GM06990 (cell line): ENCODE data around the gene HEPACAM.

ENCODE experiments used
- DNase-seq: peaks from one replicate; pipeline ENCODE4 v3.0.0-alpha.2; 2011; ENCODE audit not compliant: insufficient read length; ENCODE audit errors: extremely low read depth
- H3K27me3 ChIP-seq: replicated peaks from 2 replicates; pipeline ENCODE4 v1.6.0; 2011; ENCODE audit warnings: low read length; ENCODE audit not compliant: control insufficient read depth, insufficient read depth
- H3K36me3 ChIP-seq: 2 replicates; pipeline ENCODE4 v1.5.1; 2011; ENCODE audit warnings: low read length; ENCODE audit not compliant: control insufficient read depth, insufficient read depth
- H3K4me3 ChIP-seq: replicated peaks from 2 replicates; pipeline ENCODE4 v1.5.1; 2011; ENCODE audit warnings: low read depth, mild to moderate bottlenecking, control low read depth, low read length
- TF ChIP-seq, protein P1 (sequence below): IDR thresholded peaks from 2 replicates; pipeline ENCODE4 v1.5.1; 2011; ENCODE audit warnings: low read length, control low read depth, mild to moderate bottlenecking, inconsistent platforms; ENCODE audit not compliant: insufficient read depth, poor library complexity, severe bottlenecking

Gene HEPACAM

DNA sequence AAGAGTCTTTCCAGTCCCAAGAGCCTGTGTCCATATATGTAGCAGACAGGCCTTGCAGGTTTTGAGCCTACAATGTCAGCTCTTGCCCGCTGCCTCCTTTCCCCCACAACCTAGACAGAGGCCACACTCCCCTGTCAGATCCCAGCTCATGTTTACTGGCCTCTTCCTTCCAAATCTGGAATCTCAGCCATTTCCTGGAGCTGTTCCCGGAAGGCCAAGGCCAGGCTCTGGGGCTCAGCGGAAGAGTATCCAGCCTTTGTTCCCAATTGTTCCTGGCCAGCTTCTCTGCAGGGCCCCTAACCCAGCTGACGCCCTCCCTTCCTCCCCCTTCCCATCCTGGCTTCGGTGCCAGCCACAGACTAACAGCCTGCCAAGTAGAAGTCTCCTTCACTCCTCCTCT is 37.1 kb downstream of the HEPACAM start:
- DNase-seq, result no peak
- TF ChIP-seq, protein P1, sequence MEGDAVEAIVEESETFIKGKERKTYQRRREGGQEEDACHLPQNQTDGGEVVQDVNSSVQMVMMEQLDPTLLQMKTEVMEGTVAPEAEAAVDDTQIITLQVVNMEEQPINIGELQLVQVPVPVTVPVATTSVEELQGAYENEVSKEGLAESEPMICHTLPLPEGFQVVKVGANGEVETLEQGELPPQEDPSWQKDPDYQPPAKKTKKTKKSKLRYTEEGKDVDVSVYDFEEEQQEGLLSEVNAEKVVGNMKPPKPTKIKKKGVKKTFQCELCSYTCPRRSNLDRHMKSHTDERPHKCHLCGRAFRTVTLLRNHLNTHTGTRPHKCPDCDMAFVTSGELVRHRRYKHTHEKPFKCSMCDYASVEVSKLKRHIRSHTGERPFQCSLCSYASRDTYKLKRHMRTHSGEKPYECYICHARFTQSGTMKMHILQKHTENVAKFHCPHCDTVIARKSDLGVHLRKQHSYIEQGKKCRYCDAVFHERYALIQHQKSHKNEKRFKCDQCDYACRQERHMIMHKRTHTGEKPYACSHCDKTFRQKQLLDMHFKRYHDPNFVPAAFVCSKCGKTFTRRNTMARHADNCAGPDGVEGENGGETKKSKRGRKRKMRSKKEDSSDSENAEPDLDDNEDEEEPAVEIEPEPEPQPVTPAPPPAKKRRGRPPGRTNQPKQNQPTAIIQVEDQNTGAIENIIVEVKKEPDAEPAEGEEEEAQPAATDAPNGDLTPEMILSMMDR, result no peak
- Histone ChIP-seq H3K4me3 (no peak overlapping the region), H3K36me3 (no peaks in the 10 kb centered on the region), H3K27me3 (no peaks in the 10 kb centered on the region; the same call in 1 of the 2 replicates)

DNA sequence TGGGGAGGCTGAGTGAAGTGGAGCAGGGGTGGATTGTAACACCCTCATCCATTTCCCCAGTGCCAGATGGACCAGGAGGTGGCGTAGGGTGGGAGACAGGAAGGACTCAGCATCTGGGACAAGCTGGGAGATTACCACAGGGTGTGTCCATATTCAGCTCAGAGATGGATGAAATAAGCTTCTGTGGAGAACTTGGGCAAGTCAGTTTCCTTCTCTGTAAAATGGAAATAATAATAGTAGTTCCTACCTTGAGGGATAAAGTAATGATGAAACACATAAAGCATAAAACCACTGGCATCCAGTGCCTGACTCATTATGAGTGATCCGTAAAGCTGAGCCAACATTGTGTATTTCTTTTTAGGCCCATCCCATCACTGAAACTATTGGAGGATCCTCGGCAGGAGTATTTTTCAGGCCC is 37.6 kb downstream of the HEPACAM start:
- H3K27me3 ChIP-seq, result no peaks in the 10 kb centered on the region; the same call in 1 of the 2 replicates
- H3K4me3 ChIP-seq, result no peak overlapping the region
- TF ChIP-seq, protein P1, result no peak
- H3K36me3 ChIP-seq, result no peaks in the 10 kb centered on the region
- DNase-seq, result no peak

DNA sequence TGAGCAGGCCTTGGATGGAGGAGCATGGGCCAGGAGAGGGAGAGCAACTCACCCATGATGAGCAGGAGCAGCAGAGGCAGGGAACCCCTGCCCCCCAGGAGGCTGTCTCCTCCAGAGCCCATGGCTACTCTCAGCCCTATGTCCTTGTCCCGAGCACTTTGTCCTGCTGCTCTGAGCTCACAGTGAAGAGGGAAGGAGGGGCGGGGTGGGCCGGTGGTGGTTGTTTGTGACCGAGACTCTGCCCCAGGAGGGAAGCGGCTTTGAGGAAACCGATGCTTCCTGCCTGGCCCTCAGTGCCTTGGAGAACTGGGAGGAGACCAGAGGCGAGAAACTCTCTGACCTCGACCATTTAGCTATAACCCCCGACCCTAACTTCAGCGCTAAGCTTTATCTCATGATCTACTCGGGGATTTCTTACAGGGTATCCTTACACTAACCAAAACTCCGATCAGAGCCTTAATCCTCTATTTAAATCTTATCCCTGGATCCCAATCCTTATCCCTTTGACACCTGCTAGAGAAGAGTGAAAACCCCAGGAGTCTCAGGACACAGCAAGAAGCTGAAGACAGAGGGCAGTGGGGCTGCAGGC is 38.1 kb downstream of the HEPACAM start, which contains the start of gene ROBO4:
TSS of gene ROBO4 (minus strand) at position 192 of the 589 bp plus-strand sequence. CDS start at position 122, 70 bp downstream.
- TF ChIP-seq, protein P1, result no peak
- Histone ChIP-seq H3K4me3 (no peak within 1 kb of the TSS), H3K27me3 (no peaks in the 10 kb centered on the region; the same call in 1 of the 2 replicates), H3K36me3 (no peaks in the 10 kb centered on the region)
- DNase-seq, result no peak

DNA sequence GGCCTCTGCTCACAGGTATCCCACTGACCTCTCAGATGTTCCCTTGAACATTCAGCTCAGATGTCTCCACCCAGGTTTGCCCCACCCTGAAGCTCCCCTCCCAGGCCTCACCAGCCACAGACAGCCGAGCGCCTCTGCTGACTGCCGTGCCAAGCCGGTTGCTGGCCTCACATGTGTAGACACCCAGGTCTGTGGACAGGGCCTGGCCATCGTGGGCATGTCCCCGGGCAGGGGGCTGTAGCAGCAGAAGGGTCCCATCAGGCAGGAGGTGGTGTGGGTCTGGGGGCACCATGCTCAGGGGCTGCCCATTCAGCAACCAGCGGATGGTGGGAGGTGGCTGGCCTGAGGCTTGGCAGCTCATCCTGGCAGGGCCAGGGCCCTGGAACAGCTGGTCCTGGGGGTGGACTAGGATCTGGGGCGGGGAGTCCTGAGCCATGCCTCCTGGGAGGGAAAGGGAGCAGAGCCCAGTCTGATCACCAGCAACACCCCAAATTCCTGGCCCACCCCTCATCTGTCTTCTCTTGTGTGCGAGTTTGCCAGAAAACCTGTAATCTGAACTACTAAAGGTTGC is 38.9 kb downstream of the HEPACAM start:
- Histone ChIP-seq H3K27me3 (no peaks in the 10 kb centered on the region; the same call in 1 of the 2 replicates), H3K36me3 (no peaks in the 10 kb centered on the region), H3K4me3 (no peak overlapping the region)
- DNase-seq, result no peak
- TF ChIP-seq, protein P1, result no peak

DNA sequence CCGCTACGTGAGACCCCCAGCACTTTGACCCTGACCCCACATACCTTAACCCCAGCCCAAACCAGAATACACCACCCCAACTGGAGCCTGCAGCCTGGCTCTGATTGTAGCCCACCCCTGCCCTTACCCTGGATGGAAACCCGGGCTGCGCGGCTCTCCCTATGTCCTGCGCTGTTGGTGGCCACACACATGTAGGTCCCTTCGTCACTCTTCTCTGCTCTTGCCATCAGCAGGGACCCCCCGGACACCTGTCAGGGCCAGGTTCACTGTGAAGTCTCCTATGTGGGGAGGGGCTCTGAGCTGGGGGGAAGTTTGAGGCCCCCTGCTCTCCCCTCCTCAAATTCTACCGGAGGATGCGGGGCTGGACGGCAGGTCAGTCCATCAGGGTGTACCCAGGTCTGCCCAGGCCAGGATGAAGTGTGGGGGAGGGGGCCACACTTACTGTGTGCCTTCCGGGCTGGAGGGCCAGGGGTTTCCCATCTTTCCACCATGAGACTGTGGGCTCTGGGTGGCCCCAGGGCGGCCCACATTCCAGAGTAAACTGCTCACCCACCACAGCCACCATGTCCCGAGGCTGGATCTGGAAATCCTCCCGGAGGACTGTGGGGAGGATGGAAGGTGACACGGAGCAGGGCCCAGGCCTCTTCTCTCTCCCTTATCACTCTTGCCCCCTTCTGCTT is 39.6 kb downstream of the HEPACAM start:
- no peaks in the 10 kb centered on the region for H3K36me3 ChIP-seq
- DNase-seq, result no peak
- no peak overlapping the region for H3K4me3 ChIP-seq
- H3K27me3 ChIP-seq, result no peaks in the 10 kb centered on the region; the same call in 1 of the 2 replicates
- TF ChIP-seq, protein P1, result no peak
